ENCODE data around the gene METTL8. TPM values are rescaled to one million over a fixed set of nuclear protein-coding genes. Genes with fewer than 3 reads are reported as not detected.

Gene METTL8
- polyA plus RNA-seq, 2 of the 4 experiments (the other 2 are of a cell fraction): 21.8 to 58.3 TPM

DNA sequence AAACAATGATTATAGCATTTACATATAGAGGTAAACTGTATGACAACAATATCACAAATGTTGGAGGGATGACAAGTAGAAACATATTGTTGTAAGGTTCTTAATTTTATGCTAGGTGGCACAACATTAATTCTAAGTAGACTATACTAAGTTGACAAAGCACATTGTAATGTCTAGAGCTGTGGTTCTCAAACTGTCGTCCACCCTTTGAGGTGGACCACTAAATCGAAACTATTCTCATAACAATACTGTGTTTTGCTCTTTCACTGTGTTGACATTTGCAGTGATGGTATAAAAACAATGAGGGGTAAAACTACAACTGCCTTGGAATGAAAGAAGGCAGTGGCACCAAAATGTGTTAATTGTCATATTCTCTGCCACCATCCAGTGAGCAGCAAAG lies 66.1 kb downstream of the METTL8 start:
- ATAC-seq: no peak
- H3K4me1 ChIP-seq: no peaks in the 10 kb centered on the region
- H3K4me3 ChIP-seq: no peak overlapping the region
- TF ChIP-seq NFE2L2 (conservative IDR thresholded peaks at IDR 0.05; ENCODE audit: low read length): no peak
- TF ChIP-seq EHF (CRISPR knock-in tag; IDR thresholded peaks at IDR 0.05): no peak
- no peak for TF ChIP-seq RFX5 (IDR thresholded peaks at IDR 0.05)
- TF ChIP-seq MAZ (IDR thresholded peaks at IDR 0.05; ENCODE audit: borderline replicate concordance, low read depth, low read length): no peak
- no peak for TF ChIP-seq MAFK (IDR thresholded peaks at IDR 0.05; ENCODE audit: partially characterized antibody)
- TF ChIP-seq ESRRA (IDR thresholded peaks at IDR 0.05; ENCODE audit: borderline replicate concordance, low read length): no peak
- TF ChIP-seq TP53 (CRISPR knock-in tag; IDR thresholded peaks at IDR 0.05): no peak
- no peak for TF ChIP-seq RCOR1 (IDR thresholded peaks at IDR 0.05; ENCODE audit: low read depth, low read length)
- no peak for TF ChIP-seq SMC3 (IDR thresholded peaks at IDR 0.05)
- TF ChIP-seq PBX3 (IDR thresholded peaks at IDR 0.05): no peak
- no peak for TF ChIP-seq HOXA7 (CRISPR knock-in tag; IDR thresholded peaks at IDR 0.05)
- TF ChIP-seq POLR2AphosphoS2 (conservative IDR thresholded peaks at IDR 0.05; ENCODE audit: low read length): no peak
- TF ChIP-seq EHMT2 (IDR thresholded peaks at IDR 0.05; ENCODE audit: low read depth): no peak
- TF ChIP-seq ZSCAN20 (CRISPR knock-in tag; IDR thresholded peaks at IDR 0.05): no peak
- TF ChIP-seq, protein P1, sequence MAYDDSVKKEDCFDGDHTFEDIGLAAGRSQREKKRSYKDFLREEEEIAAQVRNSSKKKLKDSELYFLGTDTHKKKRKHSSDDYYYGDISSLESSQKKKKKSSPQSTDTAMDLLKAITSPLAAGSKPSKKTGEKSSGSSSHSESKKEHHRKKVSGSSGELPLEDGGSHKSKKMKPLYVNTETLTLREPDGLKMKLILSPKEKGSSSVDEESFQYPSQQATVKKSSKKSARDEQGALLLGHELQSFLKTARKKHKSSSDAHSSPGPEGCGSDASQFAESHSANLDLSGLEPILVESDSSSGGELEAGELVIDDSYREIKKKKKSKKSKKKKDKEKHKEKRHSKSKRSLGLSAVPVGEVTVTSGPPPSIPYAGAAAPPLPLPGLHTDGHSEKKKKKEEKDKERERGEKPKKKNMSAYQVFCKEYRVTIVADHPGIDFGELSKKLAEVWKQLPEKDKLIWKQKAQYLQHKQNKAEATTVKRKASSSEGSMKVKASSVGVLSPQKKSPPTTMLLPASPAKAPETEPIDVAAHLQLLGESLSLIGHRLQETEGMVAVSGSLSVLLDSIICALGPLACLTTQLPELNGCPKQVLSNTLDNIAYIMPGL (CRISPR knock-in tag; IDR thresholded peaks at IDR 0.05; ENCODE audit: borderline replicate concordance): no peak
- no peak for FAIRE-seq
- H3K9me3 ChIP-seq: peaks cover 15% of the 10 kb centered on the region; the same call in 2 of the 3 replicates
- H3K4me2 ChIP-seq: no peak overlapping the region
- POLR2A ChIA-PET: no interaction called here
- H3K27ac ChIP-seq: no peak overlapping the region
- 87% methylated on average over 2 of the region's 2 CpGs for WGBS (ENCODE audit: missing lambda C conversion rate)
- no peak for DNase-seq (ENCODE audit: low read depth in 1 of 2, low spot score in 1 of 2)
- CTCF ChIA-PET: interaction anchor here (1.3 kb wide), 1 partner anchor 48 kb away, joined by 4 read pairs; no protein-coding TSS in a partner anchor

DNA sequence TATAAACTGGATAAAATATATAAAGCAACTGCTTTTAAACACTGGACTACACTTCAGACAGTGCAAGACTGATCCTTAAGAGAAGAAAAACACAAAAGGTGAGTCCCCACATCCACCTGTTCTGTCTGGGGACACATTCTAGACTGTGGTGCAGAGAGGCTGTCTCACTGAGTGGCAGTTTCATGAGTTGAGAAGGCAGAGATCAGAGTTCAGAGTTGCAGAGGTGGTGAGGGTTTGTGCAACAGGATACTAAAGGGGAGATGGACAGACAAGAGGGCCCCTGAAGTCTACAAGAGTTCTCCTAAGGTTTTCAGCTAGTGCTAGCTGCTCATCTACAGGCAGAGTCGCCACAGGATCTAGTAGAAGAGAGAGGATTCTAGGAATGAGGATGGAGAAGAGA lies 68.0 kb downstream of the METTL8 start:
- ChIA-PET CTCF (no interaction called here), POLR2A (no interaction called here)
- no peaks in the 10 kb centered on the region for H3K4me1 ChIP-seq
- TF ChIP-seq GATA3 (IDR thresholded peaks at IDR 0.05; ENCODE audit: borderline replicate concordance) (no peak), MAFK (IDR thresholded peaks at IDR 0.05; ENCODE audit: partially characterized antibody) (no peak), KDM5A (IDR thresholded peaks at IDR 0.05) (no peak), HDAC2 (IDR thresholded peaks at IDR 0.05) (no peak), FOSB (CRISPR knock-in tag; IDR thresholded peaks at IDR 0.05) (no peak), EHMT2 (IDR thresholded peaks at IDR 0.05; ENCODE audit: low read depth) (no peak), MAZ (IDR thresholded peaks at IDR 0.05; ENCODE audit: borderline replicate concordance, low read depth, low read length) (no peak)
- H3K27ac ChIP-seq: no peak overlapping the region
- no peak for FAIRE-seq
- DNase-seq (ENCODE audit: low read depth in 1 of 2, low spot score in 1 of 2): no peak
- H3K9me3 ChIP-seq: peaks cover 15% of the 10 kb centered on the region; the same call in 2 of the 3 replicates
- WGBS (ENCODE audit: missing lambda C conversion rate): 32% methylated on average over 1 of the region's 1 CpG
- no peak overlapping the region for H3K4me3 ChIP-seq
- no peak for ATAC-seq
- no peak overlapping the region for H3K4me2 ChIP-seq

GRCh38 chr2:171365232-171365631 lies 68.6 kb downstream of the METTL8 start:
- DNase-seq (ENCODE audit: low read depth in 1 of 2, low spot score in 1 of 2) (no peak), FAIRE-seq (no peak), ATAC-seq (no peak)
- H3K4me2 ChIP-seq: no peak overlapping the region
- H3K4me3 ChIP-seq: no peak overlapping the region
- peaks cover 15% of the 10 kb centered on the region; the same call in 2 of the 3 replicates for H3K9me3 ChIP-seq
- ChIA-PET CTCF (no interaction called here), POLR2A (no interaction called here)
- 92% methylated on average over 7 of the region's 7 CpGs for WGBS (ENCODE audit: missing lambda C conversion rate)
- no peaks in the 10 kb centered on the region for H3K4me1 ChIP-seq
- TF ChIP-seq, protein P1 (CRISPR knock-in tag; IDR thresholded peaks at IDR 0.05; ENCODE audit: borderline replicate concordance): no peak
- TF ChIP-seq MAFK (IDR thresholded peaks at IDR 0.05; ENCODE audit: partially characterized antibody) (no peak), ZC3H11A (IDR thresholded peaks at IDR 0.05) (no peak), CHD4 (IDR thresholded peaks at IDR 0.05; ENCODE audit: borderline replicate concordance) (no peak), SMC3 (IDR thresholded peaks at IDR 0.05) (no peak), ZFP36 (IDR thresholded peaks at IDR 0.05; ENCODE audit: borderline replicate concordance, partially characterized antibody) (no peak), CBX2 (IDR thresholded peaks at IDR 0.05; ENCODE audit: borderline replicate concordance, low read depth) (no peak), RNF2 (IDR thresholded peaks at IDR 0.05; ENCODE audit: borderline replicate concordance, low read depth) (no peak), RAD21 (conservative IDR thresholded peaks at IDR 0.05 in 1 of 2, IDR thresholded peaks at IDR 0.05 in 1 of 2) (no peak)
- TF ChIP-seq, protein P2, sequence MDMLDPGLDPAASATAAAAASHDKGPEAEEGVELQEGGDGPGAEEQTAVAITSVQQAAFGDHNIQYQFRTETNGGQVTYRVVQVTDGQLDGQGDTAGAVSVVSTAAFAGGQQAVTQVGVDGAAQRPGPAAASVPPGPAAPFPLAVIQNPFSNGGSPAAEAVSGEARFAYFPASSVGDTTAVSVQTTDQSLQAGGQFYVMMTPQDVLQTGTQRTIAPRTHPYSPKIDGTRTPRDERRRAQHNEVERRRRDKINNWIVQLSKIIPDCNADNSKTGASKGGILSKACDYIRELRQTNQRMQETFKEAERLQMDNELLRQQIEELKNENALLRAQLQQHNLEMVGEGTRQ (IDR thresholded peaks at IDR 0.05): no peak
- TF ChIP-seq, protein P3, sequence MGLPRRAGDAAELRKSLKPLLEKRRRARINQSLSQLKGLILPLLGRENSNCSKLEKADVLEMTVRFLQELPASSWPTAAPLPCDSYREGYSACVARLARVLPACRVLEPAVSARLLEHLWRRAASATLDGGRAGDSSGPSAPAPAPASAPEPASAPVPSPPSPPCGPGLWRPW (IDR thresholded peaks at IDR 0.05): no peak
- H3K27ac ChIP-seq: no peak overlapping the region

Data from A549 (cell line).